ENCODE results near the gene CCDC91. TPM values are rescaled to one million over a fixed set of nuclear protein-coding genes. Genes with fewer than 3 reads are reported as not detected.

Gene CCDC91
- total RNA-seq, 1 experiment from 2014 or later: 26.9 TPM

- Histone ChIP-seq H3K4me3 (ENCODE audit: low read depth in 2 of 2, low read length in 2 of 2) (no peak overlapping the region), H3K9me3 (ENCODE audit: control insufficient read depth, insufficient read depth, low read depth, low read length) (no peaks in the 10 kb centered on the region), H3K27me3 (ENCODE audit: control insufficient read depth, insufficient read depth, low read length) (no peaks in the 10 kb centered on the region), H3K27ac (ENCODE audit: low read length) (no peak overlapping the region), H3K4me1 (ENCODE audit: control insufficient read depth, insufficient read depth, low read length) (no peaks in the 10 kb centered on the region), H3K36me3 (ENCODE audit: control insufficient read depth, insufficient read depth, low read length) (no peaks in the 10 kb centered on the region)
- BruUV-seq (replicated peaks): no TSS peak
- ATAC-seq: no peak
- DNase-seq (ENCODE audit: low read depth, low spot score): no peak
- ChIA-PET POLR2A (no interaction called here), CTCF (no interaction called here)
- intact Hi-C loops (cut with micrococcal nuclease; ENCODE audit: unreplicated experiment): no loop called here
- in situ Hi-C loops (cut with HindIII; ENCODE audit: low pct_unique_long_range_greater_than_20kb, low sequenced_read_pairs): no loop called here
- TF ChIP-seq, protein P1, sequence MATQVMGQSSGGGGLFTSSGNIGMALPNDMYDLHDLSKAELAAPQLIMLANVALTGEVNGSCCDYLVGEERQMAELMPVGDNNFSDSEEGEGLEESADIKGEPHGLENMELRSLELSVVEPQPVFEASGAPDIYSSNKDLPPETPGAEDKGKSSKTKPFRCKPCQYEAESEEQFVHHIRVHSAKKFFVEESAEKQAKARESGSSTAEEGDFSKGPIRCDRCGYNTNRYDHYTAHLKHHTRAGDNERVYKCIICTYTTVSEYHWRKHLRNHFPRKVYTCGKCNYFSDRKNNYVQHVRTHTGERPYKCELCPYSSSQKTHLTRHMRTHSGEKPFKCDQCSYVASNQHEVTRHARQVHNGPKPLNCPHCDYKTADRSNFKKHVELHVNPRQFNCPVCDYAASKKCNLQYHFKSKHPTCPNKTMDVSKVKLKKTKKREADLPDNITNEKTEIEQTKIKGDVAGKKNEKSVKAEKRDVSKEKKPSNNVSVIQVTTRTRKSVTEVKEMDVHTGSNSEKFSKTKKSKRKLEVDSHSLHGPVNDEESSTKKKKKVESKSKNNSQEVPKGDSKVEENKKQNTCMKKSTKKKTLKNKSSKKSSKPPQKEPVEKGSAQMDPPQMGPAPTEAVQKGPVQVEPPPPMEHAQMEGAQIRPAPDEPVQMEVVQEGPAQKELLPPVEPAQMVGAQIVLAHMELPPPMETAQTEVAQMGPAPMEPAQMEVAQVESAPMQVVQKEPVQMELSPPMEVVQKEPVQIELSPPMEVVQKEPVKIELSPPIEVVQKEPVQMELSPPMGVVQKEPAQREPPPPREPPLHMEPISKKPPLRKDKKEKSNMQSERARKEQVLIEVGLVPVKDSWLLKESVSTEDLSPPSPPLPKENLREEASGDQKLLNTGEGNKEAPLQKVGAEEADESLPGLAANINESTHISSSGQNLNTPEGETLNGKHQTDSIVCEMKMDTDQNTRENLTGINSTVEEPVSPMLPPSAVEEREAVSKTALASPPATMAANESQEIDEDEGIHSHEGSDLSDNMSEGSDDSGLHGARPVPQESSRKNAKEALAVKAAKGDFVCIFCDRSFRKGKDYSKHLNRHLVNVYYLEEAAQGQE (IDR thresholded peaks at IDR 0.05; ENCODE audit: insufficient read depth in 1 of 2, low read depth in 2 of 2, low read length in 1 of 2): no peak
- TF ChIP-seq POLR2AphosphoS5 (IDR thresholded peaks at IDR 0.05; ENCODE audit: low read depth, low read length) (no peak), TCF7L2 (IDR thresholded peaks at IDR 0.05; ENCODE audit: low read depth, low read length) (no peak), SIN3A (IDR thresholded peaks at IDR 0.05; ENCODE audit: borderline replicate concordance, insufficient read depth, low read depth, low read length) (no peak)
- TF ChIP-seq, protein P2, sequence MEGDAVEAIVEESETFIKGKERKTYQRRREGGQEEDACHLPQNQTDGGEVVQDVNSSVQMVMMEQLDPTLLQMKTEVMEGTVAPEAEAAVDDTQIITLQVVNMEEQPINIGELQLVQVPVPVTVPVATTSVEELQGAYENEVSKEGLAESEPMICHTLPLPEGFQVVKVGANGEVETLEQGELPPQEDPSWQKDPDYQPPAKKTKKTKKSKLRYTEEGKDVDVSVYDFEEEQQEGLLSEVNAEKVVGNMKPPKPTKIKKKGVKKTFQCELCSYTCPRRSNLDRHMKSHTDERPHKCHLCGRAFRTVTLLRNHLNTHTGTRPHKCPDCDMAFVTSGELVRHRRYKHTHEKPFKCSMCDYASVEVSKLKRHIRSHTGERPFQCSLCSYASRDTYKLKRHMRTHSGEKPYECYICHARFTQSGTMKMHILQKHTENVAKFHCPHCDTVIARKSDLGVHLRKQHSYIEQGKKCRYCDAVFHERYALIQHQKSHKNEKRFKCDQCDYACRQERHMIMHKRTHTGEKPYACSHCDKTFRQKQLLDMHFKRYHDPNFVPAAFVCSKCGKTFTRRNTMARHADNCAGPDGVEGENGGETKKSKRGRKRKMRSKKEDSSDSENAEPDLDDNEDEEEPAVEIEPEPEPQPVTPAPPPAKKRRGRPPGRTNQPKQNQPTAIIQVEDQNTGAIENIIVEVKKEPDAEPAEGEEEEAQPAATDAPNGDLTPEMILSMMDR (IDR thresholded peaks at IDR 0.05): no peak
These were observed 368.0 kb downstream of the CCDC91 start for GRCh38 chr12:28558250-28558649.

GRCh38 chr12:28563286-28563685, 373.0 kb downstream of the CCDC91 start:
- ATAC-seq: no peak

More at GRCh38 chr12:28563286-28563685, 373.0 kb downstream of the CCDC91 start:
- DNase-seq (ENCODE audit: low read depth, low spot score): no peak
- TF ChIP-seq, protein P1 (IDR thresholded peaks at IDR 0.05; ENCODE audit: insufficient read depth in 1 of 2, low read depth in 2 of 2, low read length in 1 of 2): no peak
- TF ChIP-seq, protein P2 (IDR thresholded peaks at IDR 0.05): no peak
- TF ChIP-seq SIN3A (IDR thresholded peaks at IDR 0.05; ENCODE audit: borderline replicate concordance, insufficient read depth, low read depth, low read length) (no peak), POLR2AphosphoS5 (IDR thresholded peaks at IDR 0.05; ENCODE audit: low read depth, low read length) (no peak), TCF7L2 (IDR thresholded peaks at IDR 0.05; ENCODE audit: low read depth, low read length) (no peak)
- Histone ChIP-seq H3K27me3 (ENCODE audit: control insufficient read depth, insufficient read depth, low read length) (no peaks in the 10 kb centered on the region), H3K4me3 (ENCODE audit: low read depth in 2 of 2, low read length in 2 of 2) (no peak overlapping the region), H3K9me3 (ENCODE audit: control insufficient read depth, insufficient read depth, low read depth, low read length) (no peaks in the 10 kb centered on the region), H3K27ac (ENCODE audit: low read length) (no peak overlapping the region), H3K36me3 (ENCODE audit: control insufficient read depth, insufficient read depth, low read length) (no peaks in the 10 kb centered on the region), H3K4me1 (ENCODE audit: control insufficient read depth, insufficient read depth, low read length) (no peaks in the 10 kb centered on the region)
- POLR2A ChIA-PET: no interaction called here
- intact Hi-C loops (cut with micrococcal nuclease; ENCODE audit: unreplicated experiment): no loop called here
- CTCF ChIA-PET: no interaction called here
- in situ Hi-C loops (cut with HindIII; ENCODE audit: low pct_unique_long_range_greater_than_20kb, low sequenced_read_pairs): no loop called here
- BruUV-seq (replicated peaks): no TSS peak
